Suppressor macrophage treated with lipopolysaccharide for 1 hour (primary cell): Measurements from ENCODE around the gene MPP7.

Source experiments
- DNase-seq, 3 donors: peaks; one replicate each; pipeline ENCODE4 v3.0.0-alpha.2; 2020 to 2022

The MPP7 gene

DNA sequence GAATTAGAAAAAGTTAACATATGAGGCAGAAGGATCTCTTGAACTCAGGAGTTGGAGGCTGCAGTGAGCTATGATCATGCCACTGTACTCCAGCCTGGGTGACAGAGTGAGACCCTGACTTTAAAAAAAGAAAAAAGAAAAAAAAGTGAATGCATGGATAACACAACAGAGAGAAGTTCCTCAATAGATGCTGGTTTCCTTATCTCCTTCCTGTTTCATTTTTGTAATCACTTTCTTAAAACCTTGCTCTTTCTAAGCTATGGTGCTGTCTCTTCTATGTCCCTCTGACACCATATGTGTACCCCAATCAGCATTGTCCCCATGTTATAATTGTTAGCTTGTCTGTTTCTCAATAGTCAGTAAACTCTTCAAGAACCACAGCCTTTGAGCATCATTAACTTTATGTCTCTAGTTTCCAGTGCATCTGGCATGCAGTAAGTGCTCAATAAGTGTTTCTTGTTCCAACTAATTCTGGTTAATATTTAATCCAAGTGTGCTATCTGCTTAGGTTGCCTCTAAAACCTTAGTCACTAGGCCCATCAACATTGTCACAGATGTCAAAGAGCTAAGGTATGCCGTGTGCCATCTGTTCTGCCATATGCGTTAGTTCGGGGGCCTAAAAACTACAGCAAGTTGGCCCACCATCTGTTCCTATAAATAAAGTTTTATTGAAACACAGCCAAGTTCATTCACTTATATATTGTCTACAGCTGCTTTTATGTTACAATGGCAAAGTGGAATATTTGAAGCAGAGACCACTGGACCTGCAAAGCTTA is 36.2 kb downstream of the MPP7 start:
- DNase-seq = peak in 1 of 3 donors; percentile 23

DNA sequence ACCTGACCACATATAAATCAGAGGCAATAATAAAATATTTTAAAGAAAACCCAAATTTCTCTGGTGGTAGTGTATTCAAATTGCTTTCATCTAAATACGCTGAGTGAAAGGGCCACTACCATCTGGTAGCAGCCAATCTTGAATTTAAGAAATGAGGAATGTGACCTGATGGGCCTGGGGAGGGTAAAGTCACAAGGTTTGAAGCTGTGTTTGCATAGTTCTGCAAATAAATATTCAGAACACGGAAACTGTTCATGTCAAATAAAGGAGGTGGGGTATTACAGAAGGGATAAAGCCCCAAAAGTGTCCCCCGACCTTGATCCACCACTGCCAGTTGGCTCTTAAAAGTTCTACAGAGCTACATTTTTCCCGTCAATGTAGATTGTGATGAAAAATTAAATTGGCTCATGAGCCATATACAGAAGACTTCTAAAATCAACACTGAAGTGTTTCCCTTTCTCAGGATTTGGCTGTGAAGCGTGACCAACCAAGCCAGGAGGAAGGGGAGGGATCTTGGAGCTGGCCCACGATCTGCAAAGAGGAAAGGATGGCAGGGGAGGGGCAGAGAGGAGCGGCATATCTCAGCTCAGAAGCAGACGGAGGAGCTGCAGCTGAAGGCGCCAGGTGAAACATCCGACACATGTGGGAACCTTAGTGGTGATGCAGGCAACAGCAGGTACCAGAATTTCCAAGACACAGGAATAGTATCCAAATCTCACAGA is 39.6 kb downstream of the MPP7 start:
- DNase-seq = no peak

DNA sequence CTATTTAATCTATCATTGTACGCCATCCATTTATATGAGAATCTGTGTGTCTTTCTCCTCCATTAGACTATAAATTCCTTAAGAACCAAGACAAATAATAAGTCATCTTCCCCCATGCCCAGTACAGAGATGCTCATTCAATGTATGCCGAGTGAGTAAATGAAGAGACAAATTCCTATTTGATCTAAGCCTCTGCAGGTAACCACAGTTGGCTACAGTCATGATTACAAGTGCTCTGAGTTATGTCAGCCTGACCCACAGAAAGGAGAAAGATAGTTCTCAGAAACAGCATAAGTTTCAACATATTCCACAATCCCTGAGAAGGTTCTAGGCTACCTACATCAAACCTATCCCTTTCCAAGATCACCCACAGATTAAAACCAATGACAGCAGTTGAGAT is 46.1 kb downstream of the MPP7 start:
- DNase-seq = no peak

DNA sequence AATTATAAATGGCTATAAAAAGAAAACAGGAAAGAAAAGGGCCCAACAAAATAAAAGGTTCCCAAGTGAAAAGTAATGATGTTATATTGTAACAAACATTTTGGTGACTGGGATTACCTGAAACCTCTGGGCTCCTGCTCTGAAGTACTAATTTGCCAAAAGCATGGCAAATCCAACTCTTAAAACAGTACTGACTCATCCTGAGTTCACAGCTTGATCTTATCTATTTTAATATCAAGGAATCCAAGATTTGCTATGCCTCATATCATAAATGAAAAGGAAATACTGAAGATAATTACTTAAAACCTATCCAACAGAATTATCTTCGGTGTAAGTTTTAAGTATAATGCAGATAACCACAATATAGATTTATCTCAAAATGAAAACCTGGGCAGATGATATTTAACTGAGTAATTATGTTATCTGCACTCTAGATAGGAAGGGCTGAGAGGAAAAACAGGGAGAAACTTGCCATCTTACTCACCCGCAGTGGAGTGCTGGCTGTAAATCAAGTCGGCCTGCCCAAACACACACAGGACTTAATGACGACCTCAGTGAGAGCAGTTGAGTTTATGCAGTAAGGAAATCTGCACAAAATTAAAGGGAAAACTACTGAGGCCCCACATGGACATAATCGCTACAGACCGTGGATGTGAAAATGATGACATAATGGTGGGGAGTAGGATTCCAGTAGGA is 48.4 kb downstream of the MPP7 start:
- DNase-seq = no peak

DNA sequence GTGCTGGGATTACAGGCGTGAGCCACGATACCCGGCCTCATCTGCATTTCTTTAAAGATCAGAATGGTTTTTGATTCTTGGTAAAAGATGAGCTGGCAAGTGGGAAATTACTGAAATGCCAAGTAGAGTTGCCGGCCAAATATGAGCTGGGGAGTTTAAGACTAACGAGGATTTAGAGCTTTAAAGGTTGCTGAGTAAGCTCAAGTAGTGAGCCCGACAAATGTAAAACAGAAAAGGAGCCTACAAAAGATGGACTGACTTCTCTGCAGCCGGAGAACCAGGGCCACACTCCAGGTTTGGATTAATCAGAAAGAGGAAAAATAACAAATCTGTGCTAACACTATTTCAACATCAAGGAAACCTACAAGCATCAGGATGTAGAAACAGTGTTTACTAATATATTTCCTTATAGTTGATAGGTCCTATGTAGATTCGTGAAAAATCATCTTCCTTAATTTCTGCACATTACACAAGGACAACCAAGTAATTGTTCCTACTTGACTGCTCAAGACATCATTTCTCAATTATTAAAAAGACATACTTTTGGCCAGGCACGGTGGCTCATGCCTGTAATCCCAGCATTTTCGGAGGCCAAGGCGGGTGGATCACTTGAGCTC is 49.6 kb downstream of the MPP7 start:
- peak; percentile 14 to 61 (median 60) for DNase-seq
